Measurements from ENCODE around the gene INSYN1.
"Not testable (repeated sequence)": the region's sequence is repeated elsewhere in the genome, so short reads cannot be mapped to it uniquely, and the experiment has no call there.

INSYN1 gene

DNA sequence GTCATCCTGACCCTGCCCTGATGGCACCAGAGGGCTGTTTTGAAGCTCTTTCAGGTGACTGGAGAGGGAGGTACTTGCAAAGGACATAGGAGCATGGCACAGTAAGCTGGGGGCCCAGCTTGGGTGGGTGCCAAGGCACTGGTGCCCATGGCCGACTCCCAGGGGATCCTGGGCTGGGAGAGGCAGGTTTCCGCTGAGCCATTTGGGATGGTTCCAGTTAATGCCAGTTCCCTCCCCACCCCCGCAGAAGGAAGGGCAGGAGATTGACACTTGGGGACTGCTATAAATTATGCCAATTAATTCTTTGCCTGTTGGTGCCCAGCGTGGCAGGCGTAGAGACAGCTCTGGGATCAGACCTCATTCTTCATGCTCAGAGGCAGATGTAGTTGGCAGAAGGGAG lies 42.8 kb downstream of the INSYN1 start:
- DNase-seq: no peak

DNA sequence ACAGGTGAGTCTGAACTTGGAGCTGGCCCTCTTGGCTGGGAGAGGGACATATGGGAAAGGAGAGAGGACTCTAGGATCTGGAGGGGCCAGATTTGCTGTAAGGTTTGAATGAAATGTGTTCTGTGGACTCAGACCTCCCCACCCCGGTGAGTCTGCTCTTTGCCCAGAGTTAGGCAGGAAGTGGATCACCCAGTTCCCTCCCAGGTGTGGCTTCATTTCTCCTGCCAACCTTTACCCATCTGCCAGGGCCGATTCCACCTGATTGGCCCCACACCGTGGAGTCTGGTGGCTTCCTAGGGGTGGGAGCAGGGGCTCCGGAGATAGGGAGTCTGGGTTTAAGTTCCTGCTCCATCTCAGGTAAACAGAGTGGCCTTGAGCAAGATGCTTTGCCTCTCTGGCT lies 43.5 kb downstream of the INSYN1 start:
- DNase-seq: no peak

DNA sequence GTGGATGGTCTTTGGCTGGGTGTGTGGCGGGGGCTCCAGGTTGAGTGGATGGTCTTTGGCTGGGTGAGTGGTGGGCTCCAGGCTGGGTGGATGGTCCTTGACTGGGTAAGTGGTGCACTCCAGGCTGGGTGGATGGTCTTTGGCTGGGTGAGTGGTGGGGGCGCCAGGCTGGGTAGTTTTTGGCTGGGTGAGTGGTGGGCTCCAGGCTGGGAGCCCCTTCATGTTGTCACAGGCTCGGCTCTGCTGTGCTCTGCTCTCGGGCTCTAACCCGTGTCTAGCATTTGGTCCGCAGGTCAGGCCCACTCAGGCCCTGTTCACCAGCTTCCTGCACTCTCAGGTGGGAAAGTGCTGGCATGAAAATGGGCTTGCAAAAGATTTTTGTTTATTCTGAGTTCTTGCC lies 43.9 kb downstream of the INSYN1 start:
- no peak for DNase-seq

DNA sequence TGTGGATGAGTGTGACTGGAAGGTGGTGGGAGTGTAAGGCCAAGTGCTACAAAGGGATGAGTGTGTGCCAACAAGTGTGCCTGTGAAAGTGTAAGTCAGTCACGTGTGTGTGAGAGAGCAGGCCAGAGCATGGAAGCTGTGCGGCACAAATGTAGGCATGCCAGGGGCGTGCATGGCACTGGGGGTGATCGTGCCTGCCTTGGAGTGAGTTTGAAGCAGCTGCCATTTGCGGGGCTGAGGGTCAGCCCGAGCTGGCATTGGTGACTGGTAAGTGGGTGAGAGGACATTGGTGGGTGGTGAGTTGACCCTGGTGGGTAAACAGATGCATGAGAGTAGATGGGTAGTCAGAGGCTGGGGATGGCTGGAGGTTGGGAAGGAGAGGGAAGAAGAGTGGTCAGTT lies 44.5 kb downstream of the INSYN1 start:
- no peak for DNase-seq

DNA sequence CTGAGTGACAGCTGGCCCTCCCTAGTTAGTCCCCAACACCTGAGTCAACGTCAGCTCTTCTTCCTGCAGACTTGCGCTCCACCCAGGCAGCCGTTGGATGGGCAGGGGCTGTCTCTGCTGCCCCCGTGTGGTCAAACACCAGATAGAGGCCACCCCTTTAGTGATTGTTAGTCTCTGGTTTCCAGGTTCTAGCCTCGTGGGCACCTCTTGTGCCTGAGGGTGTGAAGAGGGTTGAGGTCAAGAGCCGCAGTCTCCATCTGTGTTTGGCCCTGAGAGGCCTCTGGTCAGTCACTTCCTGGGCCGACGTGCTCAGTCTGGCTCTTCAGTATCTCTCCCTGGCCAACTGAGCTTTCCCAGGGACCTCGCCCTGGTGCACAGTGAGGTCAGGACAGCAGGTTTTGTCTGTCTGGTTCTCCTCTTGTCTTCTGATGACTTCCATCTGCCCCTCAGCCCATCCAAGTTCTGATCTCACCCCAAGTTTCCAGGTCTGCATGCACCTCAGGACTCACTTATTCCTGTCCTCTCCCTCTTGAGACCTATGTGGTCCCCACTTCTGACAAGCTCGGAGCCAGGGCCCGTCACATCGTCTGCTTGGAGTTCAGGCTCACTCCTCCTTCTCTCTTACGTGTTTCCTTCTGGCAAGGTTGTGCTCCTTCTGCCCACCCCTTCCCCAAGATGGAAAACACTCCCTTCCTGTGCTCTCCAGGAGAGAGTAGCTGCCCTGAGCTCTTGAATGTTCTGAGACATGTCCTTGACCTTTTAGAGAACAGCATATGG lies 48.1 kb downstream of the INSYN1 start:
- peak; percentile 78 for DNase-seq

DNA sequence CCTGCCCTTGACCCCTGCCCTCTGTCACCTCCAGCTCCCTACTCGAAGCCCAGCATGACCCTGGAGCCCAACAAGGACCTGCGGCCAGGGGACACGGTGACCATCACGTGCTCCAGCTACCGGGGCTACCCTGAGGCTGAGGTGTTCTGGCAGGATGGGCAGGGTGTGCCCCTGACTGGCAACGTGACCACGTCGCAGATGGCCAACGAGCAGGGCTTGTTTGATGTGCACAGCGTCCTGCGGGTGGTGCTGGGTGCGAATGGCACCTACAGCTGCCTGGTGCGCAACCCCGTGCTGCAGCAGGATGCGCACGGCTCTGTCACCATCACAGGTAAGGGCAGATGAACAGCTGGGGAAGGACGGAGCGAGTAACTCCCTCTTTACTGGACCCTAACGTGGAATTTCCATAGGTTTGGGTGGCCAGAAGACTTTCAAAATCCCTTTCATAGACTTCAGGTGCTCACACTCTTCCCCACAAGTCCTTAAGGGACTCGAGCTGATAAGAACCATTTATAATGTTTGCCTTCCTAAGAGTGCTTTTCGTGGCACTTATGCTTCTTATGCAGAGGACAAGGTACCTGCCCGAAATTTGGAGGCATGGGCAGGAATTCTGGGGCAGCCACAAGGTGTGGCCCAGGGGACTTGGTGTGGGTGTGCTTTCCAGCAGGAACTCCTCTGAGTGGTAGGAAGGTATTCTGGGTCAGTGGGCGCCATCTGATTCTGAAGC lies 48.8 kb downstream of the INSYN1 start:
- DNase-seq: not testable (repeated sequence)

DNA sequence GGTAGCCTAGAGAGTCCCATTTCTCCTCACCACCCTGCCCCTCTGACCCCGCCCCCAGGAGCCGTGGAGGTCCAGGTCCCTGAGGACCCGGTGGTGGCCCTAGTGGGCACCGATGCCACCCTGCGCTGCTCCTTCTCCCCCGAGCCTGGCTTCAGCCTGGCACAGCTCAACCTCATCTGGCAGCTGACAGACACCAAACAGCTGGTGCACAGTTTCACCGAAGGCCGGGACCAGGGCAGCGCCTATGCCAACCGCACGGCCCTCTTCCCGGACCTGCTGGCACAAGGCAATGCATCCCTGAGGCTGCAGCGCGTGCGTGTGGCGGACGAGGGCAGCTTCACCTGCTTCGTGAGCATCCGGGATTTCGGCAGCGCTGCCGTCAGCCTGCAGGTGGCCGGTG lies 49.5 kb downstream of the INSYN1 start:
- DNase-seq: not testable (repeated sequence)

DNA sequence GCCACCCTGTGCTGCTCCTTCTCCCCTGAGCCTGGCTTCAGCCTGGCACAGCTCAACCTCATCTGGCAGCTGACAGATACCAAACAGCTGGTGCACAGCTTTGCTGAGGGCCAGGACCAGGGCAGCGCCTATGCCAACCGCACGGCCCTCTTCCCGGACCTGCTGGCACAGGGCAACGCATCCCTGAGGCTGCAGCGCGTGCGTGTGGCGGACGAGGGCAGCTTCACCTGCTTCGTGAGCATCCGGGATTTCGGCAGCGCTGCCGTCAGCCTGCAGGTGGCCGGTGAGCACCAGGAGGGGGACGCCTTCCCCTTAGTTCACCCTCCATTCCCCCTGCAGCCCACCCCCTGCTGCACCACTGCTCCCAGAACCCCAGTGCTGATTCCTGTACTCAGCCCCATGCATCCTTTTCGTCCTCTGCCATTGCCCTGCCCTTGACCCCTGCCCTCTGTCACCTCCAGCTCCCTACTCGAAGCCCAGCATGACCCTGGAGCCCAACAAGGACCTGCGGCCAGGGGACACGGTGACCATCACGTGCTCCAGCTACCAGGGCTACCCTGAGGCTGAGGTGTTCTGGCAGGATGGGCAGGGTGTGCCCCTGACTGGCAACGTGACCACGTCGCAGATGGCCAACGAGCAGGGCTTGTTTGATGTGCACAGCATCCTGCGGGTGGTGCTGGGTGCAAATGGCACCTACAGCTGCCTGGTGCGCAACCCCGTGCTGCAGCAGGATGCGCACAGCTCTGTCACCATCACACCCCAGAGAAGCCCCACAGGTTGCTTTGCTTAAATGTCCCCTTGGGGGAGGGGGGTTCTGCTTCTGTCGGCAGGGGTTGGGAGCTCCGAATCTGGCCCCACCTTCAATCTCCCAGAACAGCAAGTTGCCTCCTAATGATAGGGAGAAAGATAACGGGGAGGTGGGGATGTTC lies 50.6 kb downstream of the INSYN1 start:
- DNase-seq: not testable (repeated sequence)

DNA sequence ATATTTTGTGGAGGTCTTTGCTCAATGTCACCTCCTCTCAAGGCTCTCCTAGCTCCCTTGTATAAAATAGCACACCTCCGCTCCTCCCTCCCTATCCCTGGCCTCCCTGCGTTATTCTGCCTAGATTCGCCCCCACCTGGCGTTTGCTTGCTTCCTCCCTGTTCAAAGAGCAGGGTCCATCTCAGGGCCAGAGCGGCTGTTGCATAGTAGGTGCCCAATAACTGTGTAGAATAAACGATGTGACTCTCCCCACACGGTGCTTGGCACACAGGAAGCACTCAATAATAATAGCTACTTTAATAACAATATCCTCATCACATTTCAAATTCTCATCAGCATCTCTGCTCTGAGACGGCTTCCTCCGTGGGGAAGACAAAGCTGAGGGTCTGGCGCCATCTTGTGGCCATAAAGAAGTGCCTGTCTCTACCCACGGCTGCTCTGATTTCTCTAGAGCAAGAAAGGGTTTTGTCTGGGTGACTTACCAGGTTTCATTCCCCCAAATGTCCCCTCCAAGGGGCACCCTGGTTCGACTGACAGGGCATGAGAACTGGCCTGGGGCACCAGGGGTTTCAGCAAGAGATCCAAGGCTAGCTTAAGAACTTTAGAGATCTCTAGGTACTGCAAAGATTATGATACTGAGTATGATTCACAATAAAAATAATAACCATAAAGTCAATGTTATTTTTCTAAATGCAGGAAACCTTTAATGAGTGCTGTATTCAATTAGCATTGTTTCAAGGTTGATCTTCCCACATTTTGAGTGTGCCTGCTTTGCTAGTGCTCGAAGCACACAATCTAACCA lies 52.9 kb downstream of the INSYN1 start:
- peak; percentile 83 for DNase-seq

DNA sequence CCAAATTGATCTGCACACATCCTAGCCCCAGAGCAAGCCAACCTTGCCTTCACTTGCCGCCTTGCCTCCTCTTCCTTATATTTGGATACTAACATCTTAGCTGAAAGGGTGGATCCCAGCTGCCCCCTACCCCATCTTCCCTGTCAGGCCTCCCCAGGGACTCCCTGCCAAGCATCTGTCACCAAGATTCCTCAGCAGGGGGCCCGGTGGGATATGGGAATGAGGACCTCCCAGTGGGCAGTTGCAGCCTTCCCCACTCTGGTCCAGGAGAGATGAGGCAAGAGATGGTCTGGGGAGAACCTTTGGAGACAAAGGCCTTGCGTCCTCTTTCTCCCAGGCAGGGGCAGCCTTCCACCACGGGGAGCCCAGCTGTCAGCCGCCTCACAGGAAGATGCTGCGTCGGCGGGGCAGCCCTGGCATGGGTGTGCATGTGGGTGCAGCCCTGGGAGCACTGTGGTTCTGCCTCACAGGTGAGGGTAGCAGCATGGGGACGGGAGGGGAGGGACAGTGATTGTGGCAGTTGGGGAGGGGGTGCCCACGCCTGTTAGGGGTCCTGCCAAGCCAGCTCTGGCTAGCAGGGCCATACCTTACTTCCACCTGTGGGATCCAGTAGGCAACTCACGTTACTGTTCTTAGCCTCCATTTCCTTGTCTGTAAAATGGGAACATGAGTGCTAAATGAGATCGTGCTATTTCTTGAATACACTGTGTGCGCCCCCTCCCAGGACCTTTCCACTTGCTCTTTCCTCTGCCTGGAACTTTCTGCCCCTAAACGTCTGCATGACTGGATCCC lies 53.7 kb downstream of the INSYN1 start:
- DNase-seq: no peak

DNA sequence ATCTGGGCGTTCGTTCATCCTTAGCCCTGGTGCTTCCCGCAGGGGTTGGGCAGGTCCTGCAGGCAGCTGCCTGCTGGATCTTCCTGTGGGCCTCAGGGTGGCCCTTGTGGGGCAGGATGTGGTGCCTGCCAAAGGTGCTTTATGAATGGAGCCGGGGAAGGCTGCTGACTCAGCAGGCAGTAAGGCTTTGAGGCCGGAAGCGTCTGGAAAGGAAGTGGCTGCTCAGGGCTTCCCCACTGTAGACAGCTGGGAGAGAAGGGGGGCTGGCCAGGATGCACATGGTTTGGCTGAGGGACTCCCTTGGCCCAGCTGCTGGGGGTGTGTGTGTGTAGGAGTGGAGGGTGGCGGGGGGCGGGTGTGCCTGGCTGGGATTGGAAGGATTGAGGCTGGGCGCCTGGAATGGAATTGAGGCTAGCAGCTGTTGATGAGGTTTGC lies 56.1 kb downstream of the INSYN1 start:
- peak; percentile 81 for DNase-seq

DNA sequence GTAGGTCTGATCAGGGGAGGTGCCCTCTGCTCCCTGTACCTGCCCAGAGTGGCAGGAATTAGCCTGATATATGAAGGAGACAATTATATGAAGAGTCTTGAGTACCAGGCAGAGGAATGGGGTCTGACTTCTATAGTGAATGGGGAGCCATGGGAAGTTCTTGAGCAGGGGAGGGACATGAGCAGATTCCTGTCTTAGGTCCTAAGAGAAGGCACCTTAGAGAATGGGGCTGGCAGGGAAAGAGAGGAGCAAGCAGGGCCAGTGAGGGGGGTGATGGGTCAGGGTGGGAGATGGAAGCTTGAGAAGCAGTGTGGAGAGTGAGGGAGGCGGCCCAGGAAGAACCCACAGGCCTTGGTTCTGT lies 56.5 kb downstream of the INSYN1 start:
- DNase-seq: no peak

DNA sequence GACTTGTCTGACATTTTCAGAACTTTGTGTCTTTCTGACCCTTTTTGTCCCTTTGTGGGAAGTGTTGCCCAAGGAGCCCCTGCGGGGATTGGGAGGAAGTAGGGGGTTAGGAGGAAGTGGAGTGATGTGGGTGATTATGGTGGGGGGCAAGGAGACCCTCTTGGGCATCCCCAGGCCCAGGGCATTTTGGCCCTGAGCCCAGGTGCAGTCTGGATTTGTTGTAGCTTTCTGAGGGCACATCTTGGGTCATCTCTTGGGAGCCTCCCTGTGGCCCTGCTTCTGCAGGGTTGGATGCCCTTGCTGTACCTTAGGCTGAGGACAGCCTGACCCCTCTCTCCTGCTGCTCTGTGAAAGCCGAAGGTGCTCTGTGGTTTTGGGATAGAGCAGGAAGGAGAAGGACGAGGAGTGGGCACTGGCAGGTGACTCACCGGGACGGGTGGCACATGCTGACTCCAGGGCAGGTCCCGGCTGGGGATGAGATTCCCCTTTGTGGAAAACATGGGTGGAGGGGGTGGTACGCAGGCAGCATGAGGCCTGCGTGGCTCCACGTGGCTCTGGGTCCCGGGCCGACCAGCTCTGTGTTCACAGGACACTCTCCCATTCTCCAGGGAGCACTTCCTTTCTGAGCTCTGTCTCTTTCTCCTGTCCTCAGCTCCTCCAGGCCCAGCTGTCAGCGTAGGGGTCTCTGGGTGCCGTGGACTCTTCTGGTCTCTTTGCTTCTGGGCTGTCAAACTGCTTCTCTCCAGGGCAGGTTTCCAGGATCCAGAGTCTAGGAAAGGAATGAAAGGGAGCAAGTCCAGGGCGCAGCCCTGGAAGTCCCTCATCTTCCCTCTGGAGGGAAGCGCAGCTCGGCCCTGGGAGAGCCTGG lies 57.1 kb downstream of the INSYN1 start:
- no peak for DNase-seq

DNA sequence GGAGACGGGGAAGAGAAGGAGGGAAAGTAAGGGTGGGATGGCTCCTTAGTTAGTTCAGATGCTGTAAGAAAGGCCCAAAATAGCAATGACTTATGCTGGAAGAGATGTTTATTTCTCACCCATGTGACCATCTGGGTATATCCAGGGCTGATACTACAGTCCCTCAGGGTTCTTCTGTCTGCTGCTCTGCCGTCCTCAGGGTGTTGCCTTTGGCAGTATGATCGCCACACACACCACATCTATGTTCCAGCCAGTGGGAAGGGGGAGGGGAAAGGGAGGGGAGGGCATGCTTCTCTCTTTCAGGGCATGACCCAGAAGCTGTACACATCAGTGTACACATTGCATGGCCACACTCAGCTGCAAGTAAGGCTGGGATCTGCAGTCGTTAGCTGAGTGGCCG lies 58.7 kb downstream of the INSYN1 start:
- no peak for DNase-seq

DNA sequence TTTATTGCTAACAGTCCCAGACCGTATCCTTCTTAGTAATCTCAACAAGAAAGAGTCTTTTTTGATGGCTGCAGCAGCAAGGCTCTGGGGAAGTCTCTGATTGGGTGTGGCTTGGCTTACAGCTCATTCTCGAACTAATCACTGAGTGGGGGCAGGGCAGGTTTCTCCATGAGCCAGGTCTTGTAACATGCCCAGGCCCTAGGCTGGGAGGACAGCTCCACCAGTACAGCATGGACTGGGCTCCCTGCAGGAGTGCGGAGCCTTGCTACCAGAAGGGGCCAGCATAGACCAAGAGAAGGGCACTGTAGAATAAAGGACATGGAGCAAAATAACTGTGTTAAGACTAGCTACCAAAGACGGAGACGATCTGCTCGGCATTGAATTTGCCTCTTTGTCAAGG lies 61.8 kb downstream of the INSYN1 start:
- DNase-seq: no peak

DNA sequence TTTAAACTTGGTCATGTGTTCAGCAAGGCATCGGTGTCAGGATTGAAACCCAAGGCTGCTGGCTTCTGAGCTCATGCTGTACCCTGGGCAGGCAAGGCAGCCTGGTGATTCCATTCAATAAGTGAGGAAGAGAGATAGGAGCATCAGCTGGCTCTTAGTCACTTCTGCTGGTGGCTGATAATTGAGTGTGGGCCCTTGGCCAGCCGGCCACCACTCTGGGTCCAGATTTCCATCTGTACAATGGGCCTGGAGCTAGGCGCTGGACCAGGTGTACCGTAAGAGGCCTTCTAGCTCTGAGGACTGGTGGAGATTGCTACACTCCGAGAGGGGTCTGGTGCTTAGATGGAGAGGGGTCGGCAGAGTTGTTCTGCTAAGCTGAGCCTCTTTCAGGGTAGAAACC lies 64.7 kb downstream of the INSYN1 start:
- DNase-seq: no peak

DNA sequence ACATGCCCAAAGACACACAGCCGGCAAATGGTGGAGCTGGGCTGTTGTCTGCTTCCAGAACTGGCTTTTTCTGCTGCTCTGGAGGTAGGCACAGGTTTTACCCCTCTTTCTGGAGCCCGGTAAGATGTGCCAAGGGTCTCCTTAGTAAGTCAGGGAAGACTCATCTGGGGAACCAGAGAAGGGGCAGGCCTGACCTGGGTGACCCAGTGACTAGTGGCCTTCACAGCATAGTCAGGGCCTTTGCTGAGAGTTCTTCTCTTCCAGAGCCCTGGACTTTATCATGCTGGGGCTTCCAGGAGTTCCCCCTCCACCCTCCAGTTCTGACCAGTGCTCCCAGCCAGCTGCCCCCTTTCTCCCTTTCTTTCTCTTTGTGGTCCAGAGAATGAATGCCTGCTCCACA lies 65.8 kb downstream of the INSYN1 start:
- DNase-seq: no peak

DNA sequence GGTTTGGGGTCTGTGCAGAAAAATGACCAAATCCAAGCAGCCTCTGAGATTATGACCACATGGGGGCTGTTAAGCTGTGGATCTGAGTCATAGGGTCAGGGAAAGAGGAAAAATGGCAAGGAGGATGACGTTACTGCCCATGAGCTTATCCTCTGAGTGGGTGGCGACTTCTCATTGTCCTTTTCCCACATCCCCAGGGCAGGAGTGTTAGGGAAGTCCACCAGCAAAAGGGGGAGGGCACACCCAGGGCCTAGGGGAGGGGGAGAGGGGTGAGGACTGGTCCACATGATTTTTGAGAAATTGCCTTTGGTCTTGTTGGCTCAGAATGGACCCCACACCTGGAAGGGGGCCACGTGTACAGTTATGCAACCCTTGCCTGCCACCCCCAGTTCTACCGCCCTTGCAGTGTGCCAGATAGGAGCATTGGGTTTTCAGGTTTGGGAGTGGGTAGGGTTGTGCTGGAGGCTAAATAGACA lies 66.3 kb downstream of the INSYN1 start:
- DNase-seq: no peak

DNA sequence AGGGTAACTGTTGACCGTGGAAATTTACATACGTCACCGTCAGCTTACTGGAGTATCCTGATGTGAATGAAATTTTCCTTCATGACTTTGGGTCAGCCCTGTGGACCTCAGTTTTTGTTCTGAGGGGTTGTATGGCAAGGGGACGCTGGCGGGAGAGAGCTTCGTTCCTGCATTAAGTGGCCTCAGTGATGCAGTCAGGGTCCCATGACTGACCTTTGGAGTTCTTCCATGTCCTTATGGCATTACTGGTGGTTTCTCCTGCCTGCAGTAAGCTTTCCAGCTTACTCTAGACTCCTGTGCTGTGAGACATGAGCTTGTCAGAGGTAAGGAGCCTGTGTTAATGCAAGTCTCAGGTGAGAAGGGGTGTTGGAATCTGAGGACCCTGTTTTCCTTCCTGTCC lies 67.2 kb downstream of the INSYN1 start:
- no peak for DNase-seq

Measured in stimulated activated CD8-positive, alpha-beta memory T cell treated with anti-CD3 and anti-CD28 coated beads, Interleukin-4, amount 100 ng/mL, for 48 hours (primary cell).